Mucosa of descending colon (tissue), 3 donors: ENCODE data around the gene ZCCHC8. TPM values are rescaled to one million over a fixed set of nuclear protein-coding genes. Genes with fewer than 3 reads are reported as not detected.

Experiments used
- ATAC-seq: fragments of 200-7000 bp; cut with Tn5 transposase; one replicate; pipeline ENCODE4 v1.9.1; 2020; ENCODE audit warnings: mild to moderate bottlenecking, moderate library complexity
- DNase-seq, 3 donors: peaks; one replicate each; pipeline ENCODE4 v3.0.0-alpha.2; 2020
- H3K36me3 ChIP-seq: fragments of 200-600 bp; one replicate; pipeline ENCODE4 v1.8.0; 2021; ENCODE audit warnings: low read depth, mild to moderate bottlenecking
- H3K4me1 ChIP-seq: fragments of 200-600 bp; one replicate; pipeline ENCODE4 v1.8.0; 2021; ENCODE audit warnings: low read depth, mild to moderate bottlenecking
- H3K4me3 ChIP-seq: fragments of 200-600 bp; one replicate; pipeline ENCODE4 v1.8.0; 2021; ENCODE audit warnings: mild to moderate bottlenecking
- H3K9me3 ChIP-seq: fragments of 200-600 bp; one replicate; pipeline ENCODE4 v1.8.0; 2021; ENCODE audit warnings: mild to moderate bottlenecking
- CTCF ChIP-seq: fragments of 200-600 bp; IDR thresholded peaks from one replicate; pipeline ENCODE4 v1.8.0; 2022; ENCODE audit warnings: antibody characterized with exemption, mild to moderate bottlenecking
- intact Hi-C, 2 donors: fragments of 100-400 bp; cut with DNase I in 1 of 2; cut with micrococcal nuclease in 1 of 2; formaldehyde crosslinking; loops; one replicate each; pipeline versions ENCODE4 v1.11.0 to v1.11.1; 2022; cut with DNase I, micrococcal nuclease
- long read RNA-seq, 2 donors: library from polyadenylated mRNA; unstranded; transcript quantifications; one replicate each; pipeline ENCODE4 v2.0.0, GENCODE V29; 2019 to 2021
- total RNA-seq, 3 donors: library from RNA; stranded (reverse); fragmentation: NEBNext Ultra II Directional in 2 of 3; extraction: Animal tissue kit (Norgen Biotek cat#: 25700) in 2 of 3; gene quantifications; one replicate each; pipeline versions ENCODE4 v1.2.1 to v1.2.4, GENCODE V29; 2021 to 2023
- donor health status: DM: no; HTN: no; CAD: no; lungs with moderate emphysema.
- donor health status: DM: no; HTN: no; CAD: no.
- donor health status: DM: no; HTN: yes; CAD: no.

ZCCHC8 gene
- total RNA-seq: 10 to 100 TPM; 19.8 to 24.8 (median 23.1) TPM
- long read RNA-seq, donor 1, partial matches to known transcripts: 0 of 7 reads
- long read RNA-seq, donor 1, other reads (novel, unspliced or antisense): 2 of 7 reads
- long read RNA-seq, donor 2, partial matches to known transcripts: 1 of 4 reads
- long read RNA-seq, donor 2, other reads (novel, unspliced or antisense): 1 of 4 reads

DNA sequence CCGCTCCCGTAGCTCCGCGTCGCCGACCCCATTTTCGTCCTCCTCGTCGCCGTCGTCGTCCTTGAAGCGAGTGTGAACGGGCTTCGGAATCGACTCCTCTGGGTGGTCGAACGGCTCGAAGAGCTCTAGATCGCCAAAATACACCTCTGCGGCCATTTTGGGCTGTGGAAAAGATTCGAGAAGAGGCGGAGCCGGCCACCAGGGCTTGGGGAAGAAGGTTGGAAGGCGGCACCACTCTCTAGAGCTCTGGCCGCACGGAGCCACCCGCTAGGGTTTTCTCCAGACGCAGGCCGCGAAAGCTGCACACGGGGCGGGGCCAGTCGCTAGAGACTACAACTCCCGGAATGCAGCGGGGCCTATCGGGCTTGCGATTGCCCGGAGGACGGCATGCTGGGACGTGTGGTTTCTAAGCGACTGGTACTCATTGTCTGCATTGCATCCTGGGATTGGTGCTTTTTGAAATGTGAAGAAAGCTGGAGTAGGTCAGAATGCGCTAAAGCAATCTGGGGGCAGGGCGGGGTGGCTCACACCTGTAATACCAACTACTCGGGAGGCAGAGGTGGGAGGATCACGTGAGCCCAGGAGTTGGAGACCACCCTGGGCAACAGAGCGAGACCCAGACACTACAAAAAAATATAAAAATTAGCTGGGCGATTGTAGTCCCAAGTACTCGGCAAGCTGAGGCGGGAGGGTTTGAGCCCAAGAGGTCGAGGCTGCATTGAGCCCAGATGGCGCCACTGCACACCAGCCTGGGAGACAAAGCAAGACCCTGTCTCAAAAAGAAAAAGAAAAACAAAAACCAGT lies at the start of gene ZCCHC8:
ZCCHC8 (minus strand) TSS at position 248 of the 804 bp plus-strand sequence; CDS start at position 156, 92 bp downstream.
- Histone ChIP-seq H3K4me3 (peak within 1 kb of the TSS; percentile 76), H3K4me1 (peaks cover 16% of the 10 kb centered on the region), H3K9me3 (no peaks in the 10 kb centered on the region), H3K36me3 (peaks cover 12% of the 10 kb centered on the region)
- TF ChIP-seq CTCF: peak; percentile 23
- intact Hi-C loops: no loop called here
- peak; percentile 98 for ATAC-seq
- DNase-seq: peak; percentile 97 to 99 (median 99)

- no peak for TF ChIP-seq CTCF
Measured at GRCh38 chr12:122547330-122547729, 46.6 kb upstream of the ZCCHC8 start.

GRCh38 chr12:122545855-122546254 lies 45.1 kb upstream of the ZCCHC8 start:
- no peak overlapping the region for H3K4me3 ChIP-seq
- no peak for DNase-seq
- no peaks in the 10 kb centered on the region for H3K36me3 ChIP-seq
- ATAC-seq: no peak
- TF ChIP-seq CTCF: no peak
- H3K4me1 ChIP-seq: no peaks in the 10 kb centered on the region
- H3K9me3 ChIP-seq: no peaks in the 10 kb centered on the region
- intact Hi-C loops: no loop called here

More at GRCh38 chr12:122547330-122547729, 46.6 kb upstream of the ZCCHC8 start:
- DNase-seq (no peak), ATAC-seq (no peak)
- H3K4me1 ChIP-seq: no peaks in the 10 kb centered on the region
- no peaks in the 10 kb centered on the region for H3K9me3 ChIP-seq
- H3K36me3 ChIP-seq: no peaks in the 10 kb centered on the region
- intact Hi-C loops: no loop called here
- H3K4me3 ChIP-seq: no peak overlapping the region

- no peak for ATAC-seq
- Histone ChIP-seq H3K4me3 (no peak overlapping the region), H3K36me3 (no peaks in the 10 kb centered on the region), H3K9me3 (no peaks in the 10 kb centered on the region), H3K4me1 (no peaks in the 10 kb centered on the region)
- no peak for DNase-seq
- intact Hi-C loops: no loop called here
- no peak for TF ChIP-seq CTCF
Measured at GRCh38 chr12:122544537-122544936, 43.8 kb upstream of the ZCCHC8 start.

GRCh38 chr12:122538496-122538895 lies 37.8 kb upstream of the ZCCHC8 start:
- no peak for ATAC-seq

More at GRCh38 chr12:122538496-122538895, 37.8 kb upstream of the ZCCHC8 start:
- Histone ChIP-seq H3K4me3 (no peak overlapping the region), H3K36me3 (no peaks in the 10 kb centered on the region), H3K4me1 (no peaks in the 10 kb centered on the region), H3K9me3 (no peaks in the 10 kb centered on the region)
- DNase-seq: no peak
- intact Hi-C loops: no loop called here
- TF ChIP-seq CTCF: no peak
